HG03135 (cell line): Measurements from ENCODE around the gene HIGD1A.
A peak's percentile ranks its signal among the peaks of the same experiment; 100 is the strongest.
"Not testable (repeated sequence)": the region's sequence is repeated elsewhere in the genome, so short reads cannot be mapped to it uniquely, and the experiment has no call there.

Experiments
- ATAC-seq: cut with Tn5 transposase; IDR thresholded peaks from one replicate; pipeline ENCODE4 v1.9.1; 2021; ENCODE audit warnings: mild to moderate bottlenecking, moderate library complexity; ENCODE audit not compliant: unreplicated experiment

Gene HIGD1A

GRCh38 chr3:42829628-42830436, 25.5 kb upstream of the HIGD1A start:
- ATAC-seq: no peak

GRCh38 chr3:42829083-42829627, 24.9 kb upstream of the HIGD1A start:
- no peak for ATAC-seq

GRCh38 chr3:42827654-42828053, 23.4 kb upstream of the HIGD1A start:
- ATAC-seq: no peak

GRCh38 chr3:42827023-42827422, 22.7 kb upstream of the HIGD1A start:
- no peak for ATAC-seq

DNA sequence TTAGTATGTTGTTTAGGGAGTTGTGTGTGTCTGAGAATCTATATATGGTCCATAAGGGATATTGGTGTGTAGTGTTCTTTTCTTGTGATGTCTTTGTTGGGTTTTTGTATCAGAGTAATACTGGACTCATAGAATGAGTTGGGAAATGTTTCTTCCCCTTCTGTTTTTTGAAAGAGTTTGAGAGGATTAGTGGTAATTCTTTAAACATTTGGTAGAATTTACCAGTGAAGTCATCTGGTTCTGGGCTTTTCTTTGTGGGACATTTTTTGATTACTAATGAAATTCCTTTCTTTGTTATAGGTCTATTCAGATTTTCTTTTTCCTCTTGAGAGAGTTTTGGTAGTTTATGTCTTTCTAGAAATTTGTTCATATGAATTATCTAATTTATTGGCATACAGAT, 21.9 kb upstream of the HIGD1A start:
- no peak for ATAC-seq

GRCh38 chr3:42823351-42823750, 19.1 kb upstream of the HIGD1A start:
- ATAC-seq: no peak

GRCh38 chr3:42822828-42823227, 18.5 kb upstream of the HIGD1A start:
- no peak for ATAC-seq

DNA sequence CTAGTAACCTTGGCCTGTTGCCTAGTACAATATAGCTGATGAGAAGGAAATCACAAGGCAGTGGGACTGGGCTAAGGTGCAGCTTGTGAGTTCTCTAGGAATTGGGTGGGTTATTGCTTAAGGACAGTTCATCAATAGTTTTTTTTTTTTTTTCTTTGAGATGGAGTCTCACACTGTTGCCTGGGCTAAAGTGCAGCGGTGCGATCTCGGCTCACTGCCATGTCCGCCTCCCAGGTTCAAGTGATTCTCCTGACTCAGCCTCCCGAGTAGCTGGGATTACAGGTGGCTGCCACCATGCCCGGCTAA, 16.4 kb upstream of the HIGD1A start:
- ATAC-seq: no peak

- no peak for ATAC-seq
Observed at GRCh38 chr3:42819351-42819965, 15.2 kb upstream of the HIGD1A start.

GRCh38 chr3:42815826-42816225, 11.5 kb upstream of the HIGD1A start:
- no peak for ATAC-seq

DNA sequence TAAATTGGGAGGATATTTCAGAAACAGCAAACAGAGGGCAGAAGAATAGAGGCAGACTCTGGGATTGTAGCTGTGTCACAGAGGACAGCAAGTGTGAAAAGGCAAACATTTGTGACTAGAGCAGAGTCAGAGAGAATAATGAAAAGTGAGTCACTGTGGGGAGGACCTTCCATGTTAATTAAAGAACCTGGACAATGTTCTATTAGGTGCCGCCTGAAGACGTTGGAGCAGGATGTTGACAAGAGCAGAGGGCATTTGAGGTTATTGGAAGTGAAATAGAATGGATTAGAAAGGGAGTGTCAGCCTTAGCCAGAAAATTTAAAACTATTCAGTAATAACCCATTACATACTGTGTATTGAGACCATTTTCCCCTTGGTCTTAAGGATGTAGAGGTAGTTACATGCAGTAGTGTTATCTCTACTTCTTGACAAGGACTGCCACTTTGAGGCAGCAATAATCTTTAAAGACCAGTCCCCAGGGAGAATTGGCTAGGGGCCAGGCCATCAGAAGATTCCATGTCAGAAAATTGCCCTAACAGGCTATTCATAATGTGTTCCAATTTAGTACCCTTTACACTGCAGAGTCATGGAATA, 10.7 kb upstream of the HIGD1A start:
- no peak for ATAC-seq

DNA sequence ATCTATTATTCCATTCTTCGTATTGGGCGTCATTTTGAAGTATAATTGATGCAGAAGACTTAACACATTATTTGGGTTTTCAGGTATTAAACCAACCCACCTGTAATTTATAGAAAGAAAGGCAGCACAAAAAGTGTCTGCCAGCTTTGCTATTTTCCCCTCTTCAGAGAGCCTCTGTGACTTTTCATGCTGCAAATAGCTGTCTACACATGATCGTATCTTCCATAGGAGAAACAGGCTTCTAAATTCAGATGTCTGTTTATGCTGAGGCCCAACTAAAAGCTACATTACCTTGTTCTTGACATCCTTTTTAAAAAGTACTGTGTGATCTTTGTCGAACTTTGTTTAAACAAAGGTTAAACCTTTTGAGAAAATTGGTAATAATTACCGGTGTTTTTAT, 10.0 kb upstream of the HIGD1A start:
- ATAC-seq: no peak

DNA sequence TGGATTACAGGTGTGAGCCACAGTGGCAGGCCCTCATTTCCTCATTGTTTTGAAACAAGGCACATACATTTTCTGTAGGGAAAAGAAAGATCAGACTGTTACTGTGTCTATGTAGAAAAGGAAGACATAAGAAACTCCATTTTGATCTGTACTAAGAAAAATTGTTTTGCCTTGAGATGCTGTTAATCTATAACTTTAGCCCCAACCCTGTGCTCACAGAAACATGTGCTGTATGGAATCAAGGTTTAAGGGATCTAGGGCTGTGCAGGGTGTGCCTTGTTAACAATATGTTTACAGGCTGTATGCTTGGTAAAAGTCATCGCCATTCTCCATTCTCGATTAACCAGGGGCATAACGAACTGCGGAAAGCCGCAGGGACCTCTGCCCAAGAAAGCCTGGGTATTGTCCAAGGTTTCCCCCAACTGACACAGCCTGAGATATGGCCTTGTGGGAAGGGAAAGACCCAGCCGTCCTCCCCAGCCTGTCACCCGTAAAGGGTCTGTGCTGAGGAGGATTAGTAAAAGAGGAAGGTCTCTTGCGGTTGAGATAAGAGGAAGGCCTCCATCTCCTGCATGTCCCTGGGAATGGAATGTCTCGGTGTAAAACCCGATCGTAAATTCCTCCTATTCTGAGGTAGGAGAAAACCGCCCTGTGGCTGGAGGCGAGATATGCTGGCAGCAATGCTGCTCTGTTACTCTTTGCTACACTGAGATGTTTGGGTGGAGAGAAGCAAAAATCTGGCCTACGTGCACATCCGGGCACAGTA, 7.0 kb upstream of the HIGD1A start:
- not testable (repeated sequence) for ATAC-seq

GRCh38 chr3:42810706-42811105, 6.4 kb upstream of the HIGD1A start:
- not testable (repeated sequence) for ATAC-seq

GRCh38 chr3:42809202-42809601, 4.9 kb upstream of the HIGD1A start, which contains the start of gene ACKR2:
Gene ACKR2 (plus strand): TSS chr3:42809445. CDS start chr3:42864503, 55,058 bp downstream.
- no peak for ATAC-seq

- no peak for ATAC-seq
Observed at GRCh38 chr3:42807929-42808328, 3.6 kb upstream of the HIGD1A start.

DNA sequence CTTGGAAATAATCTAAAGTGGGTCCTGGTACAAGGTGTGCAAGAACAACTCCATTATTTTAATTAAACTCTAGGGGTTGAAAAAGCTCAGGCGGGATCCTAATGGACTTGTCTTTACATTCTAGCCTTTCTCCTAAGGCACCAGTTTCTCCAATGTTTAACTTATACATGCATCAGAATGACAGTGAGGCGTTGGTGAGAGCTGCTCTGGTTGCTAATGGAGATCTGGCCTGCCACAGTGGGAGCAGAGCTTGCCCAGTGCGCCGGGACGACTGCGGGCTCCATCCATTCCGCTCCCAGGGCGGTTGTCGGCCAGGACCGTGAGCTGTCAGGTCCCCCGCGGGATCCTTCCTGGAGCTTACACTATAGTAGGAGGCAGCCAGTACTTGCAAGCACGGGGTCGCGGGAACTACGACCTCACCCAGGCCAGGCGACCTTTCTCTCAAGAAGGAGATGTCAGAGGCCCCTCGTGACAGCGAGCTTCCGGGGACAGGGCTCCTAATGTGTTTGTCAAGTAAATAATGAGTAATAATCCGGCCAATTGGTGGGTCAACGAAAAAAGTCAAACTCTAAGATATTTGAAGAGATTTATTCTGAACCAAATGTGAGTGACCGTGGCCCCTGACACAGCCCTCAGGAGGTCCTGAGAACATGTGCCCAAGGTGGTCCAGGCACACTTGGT, 991 bp upstream of the HIGD1A start:
- ATAC-seq: no peak

- no peak for ATAC-seq
Observed at GRCh38 chr3:42804831-42805132, 492 bp upstream of the HIGD1A start.

- ATAC-seq: peak; percentile 21
Observed at GRCh38 chr3:42803414-42804105, 730 bp downstream of the HIGD1A start.

DNA sequence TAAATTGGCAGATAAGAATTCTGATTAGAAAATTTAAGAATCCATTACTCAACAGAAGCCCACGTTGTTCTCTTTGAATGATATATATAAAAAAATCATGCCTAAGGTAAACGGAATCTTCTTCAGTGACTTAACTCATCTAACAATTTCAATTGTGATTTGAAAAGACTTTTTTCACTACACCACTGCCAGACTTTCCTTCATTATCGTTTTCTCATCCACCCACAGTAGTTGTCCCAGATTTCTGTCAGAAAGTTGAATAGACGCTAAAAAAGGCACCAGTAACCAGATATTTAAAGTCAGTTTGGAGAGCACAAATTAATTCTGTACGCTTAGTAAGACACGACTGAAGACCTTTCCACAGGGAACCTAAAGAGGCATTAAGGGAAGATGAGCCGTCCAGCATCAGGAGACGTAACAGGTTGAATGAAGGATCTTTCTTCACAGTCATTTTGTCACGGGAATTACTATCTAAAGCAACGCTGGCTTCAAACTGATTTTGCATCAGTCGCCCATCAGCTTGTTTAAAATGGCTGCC, 1.3 kb downstream of the HIGD1A start:
- no peak for ATAC-seq
